Stimulated activated naive CD8-positive, alpha-beta T cell treated with anti-CD3 and anti-CD28 coated beads, Interleukin-15, Interleukin-2, amounts not matched to agents 100 ng/mL and 50 ng/mL, for 24 hours (primary cell): ENCODE data around the gene IL17REL.

Experiments
- H3K27ac Mint-ChIP-seq: one replicate; pipeline ENCODE4 v1.8.0; 2021; ENCODE audit warnings: mild to moderate bottlenecking, mixed read lengths
- H3K27me3 Mint-ChIP-seq: one replicate; pipeline ENCODE4 v1.8.0; 2021; ENCODE audit warnings: mixed read lengths
- H3K36me3 Mint-ChIP-seq: one replicate; pipeline ENCODE4 v1.8.0; 2021; ENCODE audit warnings: low read depth, mixed read lengths
- H3K4me1 Mint-ChIP-seq: one replicate; pipeline ENCODE4 v1.8.0; 2021; ENCODE audit warnings: low read depth, mixed read lengths
- H3K4me3 Mint-ChIP-seq: one replicate; pipeline ENCODE4 v1.8.0; 2021; ENCODE audit warnings: mild to moderate bottlenecking, mixed read lengths
- H3K9me3 Mint-ChIP-seq: one replicate; pipeline ENCODE4 v1.8.0; 2021; ENCODE audit warnings: mixed read lengths

Gene IL17REL

DNA sequence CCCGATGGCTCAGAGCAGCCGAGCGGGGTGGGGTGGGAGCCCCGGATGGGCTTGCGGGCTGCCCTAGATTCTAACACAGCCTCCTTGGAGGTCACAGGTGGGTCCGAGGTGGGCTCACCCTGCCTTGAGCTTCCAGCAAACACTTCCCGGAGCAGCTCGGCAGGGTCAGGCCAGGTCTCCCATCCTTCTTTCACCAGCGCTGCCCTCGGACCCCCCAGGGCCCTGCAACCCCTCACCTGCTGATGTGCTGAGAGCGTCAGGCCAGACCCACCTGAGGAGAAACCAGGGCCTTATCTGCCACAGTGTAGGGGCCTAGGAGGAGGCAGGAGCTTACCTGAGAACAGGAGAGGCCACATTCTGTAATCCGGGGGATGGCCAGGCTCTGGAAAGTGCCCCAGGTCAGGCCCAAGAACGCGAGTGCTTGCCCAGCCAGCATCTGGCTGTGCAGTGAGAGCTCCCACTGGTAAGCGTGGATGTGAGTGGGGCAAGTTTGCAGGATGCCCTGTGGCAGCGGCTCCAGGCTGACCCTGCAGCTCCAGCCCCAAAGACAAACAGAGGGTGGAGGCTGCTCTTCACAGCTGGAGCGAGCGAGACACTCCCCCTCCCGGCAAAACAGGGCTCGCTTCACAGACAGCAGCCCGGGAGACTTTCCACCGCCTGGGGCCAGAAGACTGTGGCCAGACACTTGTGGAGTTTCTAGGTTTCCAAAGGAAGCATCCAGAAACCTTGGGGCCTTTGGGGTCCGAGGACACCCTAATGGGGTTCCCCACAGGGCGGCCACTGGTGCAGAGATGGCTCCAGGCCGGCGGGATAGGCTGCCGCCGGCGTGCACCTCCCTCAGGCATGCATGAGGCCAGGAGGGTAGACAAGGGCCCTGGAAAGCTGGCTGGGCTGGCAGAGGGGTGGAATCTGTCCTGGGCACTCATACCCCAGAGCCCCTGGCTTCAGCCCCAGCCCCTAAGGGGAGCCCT, at the start of gene IL17REL:
Gene IL17REL, minus strand, starts transcription at position 555 of the 971 bp plus-strand sequence. Its CDS starts 119 bp downstream, at position 436.
- peaks cover 4% of the 10 kb centered on the region for H3K36me3 Mint-ChIP-seq
- H3K27ac Mint-ChIP-seq = peak within 1 kb of the TSS; percentile 82
- no peaks in the 10 kb centered on the region for H3K9me3 Mint-ChIP-seq
- no peaks in the 10 kb centered on the region for H3K27me3 Mint-ChIP-seq
- H3K4me3 Mint-ChIP-seq = peak within 1 kb of the TSS; percentile 54
- peaks cover 16% of the 10 kb centered on the region for H3K4me1 Mint-ChIP-seq

DNA sequence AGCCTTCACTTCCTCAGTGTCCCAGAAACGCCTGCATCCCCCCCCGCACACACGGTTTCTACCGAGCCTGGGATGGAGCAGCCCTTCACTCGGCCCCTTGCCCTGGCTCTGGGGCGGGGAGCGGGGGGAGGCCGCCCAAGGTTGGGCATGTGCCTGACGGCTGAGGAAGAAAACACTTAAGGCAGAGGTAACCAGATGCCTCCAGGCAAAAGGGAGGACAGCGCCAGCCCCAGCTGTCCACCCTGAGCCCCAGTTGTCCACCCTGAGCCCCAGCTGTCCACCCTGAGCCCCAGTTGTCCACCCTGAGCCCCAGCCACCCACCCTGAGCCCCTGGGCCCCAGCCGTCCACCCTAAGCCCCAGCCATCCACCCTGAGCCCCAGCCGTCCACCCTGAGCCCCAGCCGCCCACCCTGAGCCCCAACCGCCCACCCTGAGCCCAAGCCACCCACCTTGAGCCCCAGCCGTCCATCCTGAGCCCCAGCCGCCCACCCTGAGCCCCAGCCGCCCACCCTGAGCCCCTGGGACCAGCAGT, 49.3 kb upstream of the IL17REL start:
- peaks cover 16% of the 10 kb centered on the region for H3K27me3 Mint-ChIP-seq
- no peak overlapping the region for H3K27ac Mint-ChIP-seq
- no peak overlapping the region for H3K4me3 Mint-ChIP-seq
- H3K4me1 Mint-ChIP-seq = no peaks in the 10 kb centered on the region
- no peaks in the 10 kb centered on the region for H3K36me3 Mint-ChIP-seq
- no peaks in the 10 kb centered on the region for H3K9me3 Mint-ChIP-seq

DNA sequence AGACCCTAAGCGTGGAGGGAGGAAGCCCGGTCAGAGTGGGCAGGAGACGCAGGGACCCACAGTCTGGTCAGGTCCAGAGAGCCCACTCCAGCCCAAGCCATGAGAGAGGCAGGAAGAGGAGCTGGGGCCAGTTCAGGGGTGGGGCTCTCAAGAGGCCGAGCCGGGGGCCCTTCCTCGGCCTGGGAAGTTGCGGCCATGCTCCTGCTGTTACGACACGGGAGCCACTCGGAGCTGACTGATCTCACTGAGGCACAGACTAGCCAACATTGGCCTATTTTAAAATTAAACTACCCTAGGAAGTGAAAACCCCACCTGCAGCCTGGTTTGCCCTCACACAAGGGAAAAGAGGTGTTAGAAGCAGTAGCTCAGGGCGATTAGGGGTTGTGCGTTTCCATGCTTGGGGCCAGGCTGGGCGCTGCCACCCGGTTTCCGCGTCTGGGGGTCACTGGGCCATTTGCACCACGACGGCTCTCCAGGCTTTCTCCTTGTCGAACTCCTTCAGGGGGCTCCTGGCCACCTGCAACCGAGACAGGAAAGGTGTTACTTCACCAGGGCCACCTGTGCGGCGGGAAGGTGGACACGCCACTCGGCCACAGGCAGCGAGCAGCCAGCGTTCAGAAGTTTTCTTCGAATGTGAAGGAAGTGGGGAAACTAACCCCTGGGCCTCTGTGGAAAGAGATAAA, 48.7 kb upstream of the IL17REL start:
- no peaks in the 10 kb centered on the region for H3K4me1 Mint-ChIP-seq
- H3K36me3 Mint-ChIP-seq = no peaks in the 10 kb centered on the region
- peaks cover 16% of the 10 kb centered on the region for H3K27me3 Mint-ChIP-seq
- H3K27ac Mint-ChIP-seq = no peak overlapping the region
- no peak overlapping the region for H3K4me3 Mint-ChIP-seq
- H3K9me3 Mint-ChIP-seq = no peaks in the 10 kb centered on the region

DNA sequence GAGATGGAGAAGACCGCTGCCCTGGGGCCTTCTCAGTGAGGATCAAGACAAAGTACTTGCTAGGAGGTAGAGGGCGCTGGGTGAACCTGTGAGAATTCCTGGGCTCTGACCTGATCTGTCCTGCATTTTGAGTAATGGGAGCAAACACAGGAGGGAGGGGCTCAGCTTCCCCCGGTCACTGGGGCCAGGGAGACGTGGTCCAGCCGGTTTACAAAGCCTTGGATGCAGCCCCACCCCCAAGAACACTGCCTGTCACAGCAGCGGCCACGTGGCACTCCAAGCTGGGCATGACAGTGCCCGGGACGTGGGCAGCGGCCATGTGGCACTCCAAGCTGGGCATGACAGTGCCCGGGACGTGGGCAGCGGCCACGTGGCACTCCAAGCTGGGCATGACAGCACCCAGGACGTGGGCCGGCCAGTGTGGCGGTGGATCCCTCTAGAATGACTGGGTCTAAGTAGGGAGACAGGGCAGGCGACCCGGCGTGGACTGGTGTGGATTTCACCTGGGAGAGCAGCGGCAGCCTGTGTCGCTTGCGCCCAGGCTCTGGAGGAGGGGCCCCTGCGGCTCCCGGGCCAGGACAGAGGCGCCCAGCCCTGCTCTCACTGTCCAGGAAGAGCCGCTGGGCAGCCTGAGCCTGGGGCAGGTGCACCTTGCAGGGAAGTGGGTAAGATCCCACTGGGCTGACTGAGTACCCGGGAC, 48.0 kb upstream of the IL17REL start:
- no peaks in the 10 kb centered on the region for H3K4me1 Mint-ChIP-seq
- H3K9me3 Mint-ChIP-seq = no peaks in the 10 kb centered on the region
- H3K36me3 Mint-ChIP-seq = no peaks in the 10 kb centered on the region
- no peak overlapping the region for H3K4me3 Mint-ChIP-seq
- no peak overlapping the region for H3K27ac Mint-ChIP-seq
- H3K27me3 Mint-ChIP-seq = peaks cover 16% of the 10 kb centered on the region

DNA sequence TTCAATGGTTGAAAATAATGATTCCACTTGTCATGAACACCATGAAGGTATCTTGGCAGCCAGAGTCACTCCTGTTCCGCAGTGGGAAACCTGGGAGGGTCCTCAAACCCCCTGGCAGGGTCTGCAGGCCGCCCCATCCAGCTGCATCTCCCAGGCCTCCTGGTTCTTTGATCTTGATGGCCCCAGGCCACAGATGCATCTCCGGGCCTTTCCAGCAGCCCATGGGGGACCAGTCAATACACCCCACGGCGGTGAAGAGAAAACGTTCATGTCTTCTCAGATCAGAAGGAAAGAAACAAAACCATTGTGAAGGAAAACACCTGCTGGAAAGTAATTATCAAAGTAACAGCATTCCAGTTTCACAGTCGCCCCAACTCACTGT, 47.3 kb upstream of the IL17REL start:
- Mint-ChIP-seq H3K4me1 (no peaks in the 10 kb centered on the region), H3K27ac (no peak overlapping the region), H3K9me3 (no peaks in the 10 kb centered on the region), H3K4me3 (no peak overlapping the region), H3K27me3 (peaks cover 20% of the 10 kb centered on the region), H3K36me3 (no peaks in the 10 kb centered on the region)

DNA sequence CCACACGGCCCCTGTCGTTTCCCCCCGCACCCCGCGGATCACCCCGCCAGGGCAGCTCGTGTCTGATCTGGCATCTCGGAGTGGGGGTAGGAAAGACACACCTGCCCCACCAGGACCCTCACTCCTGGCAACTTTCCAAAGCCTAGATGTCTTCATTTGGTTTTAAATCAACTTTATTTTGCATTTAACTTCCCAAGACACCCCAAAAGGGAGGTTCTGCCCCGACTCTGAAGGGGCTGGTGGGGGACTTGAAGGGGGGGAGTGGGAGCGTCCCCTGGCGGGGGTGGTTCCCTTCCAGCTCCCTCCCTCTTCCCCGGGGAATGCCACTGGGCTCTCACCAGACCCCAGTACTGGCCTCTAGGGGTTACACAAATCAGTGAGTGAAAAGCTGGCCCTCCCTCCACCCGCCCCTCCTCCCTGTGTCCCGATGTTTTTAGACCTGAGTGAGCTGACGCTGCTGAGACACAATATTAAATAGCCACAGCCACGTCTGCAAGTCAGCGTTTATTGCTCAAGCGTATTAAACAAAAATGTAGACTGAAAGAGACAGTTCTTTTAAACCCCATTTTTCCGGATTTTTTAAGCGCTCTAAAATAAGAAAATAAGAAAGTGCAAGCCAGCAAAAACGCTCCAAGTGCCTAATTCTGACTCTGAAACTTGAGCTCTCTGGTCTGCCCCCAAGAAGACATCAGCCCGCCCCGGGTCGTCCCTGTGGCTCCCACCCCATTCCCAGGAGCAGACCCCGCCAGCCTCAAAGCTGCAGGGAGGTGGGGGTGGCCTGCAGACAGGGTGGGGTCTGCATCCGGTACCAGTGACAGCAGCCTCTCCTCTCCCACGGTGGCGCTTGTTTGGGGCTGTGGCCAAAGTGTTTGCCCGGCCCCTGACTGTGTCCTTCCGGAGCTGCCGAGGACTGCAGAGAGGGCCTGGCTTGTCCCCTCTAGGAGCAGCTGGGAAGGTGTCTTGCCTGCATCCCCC, 46.6 kb upstream of the IL17REL start:
- Mint-ChIP-seq H3K27me3 (peaks cover 20% of the 10 kb centered on the region), H3K36me3 (no peaks in the 10 kb centered on the region), H3K4me3 (no peak overlapping the region), H3K9me3 (no peaks in the 10 kb centered on the region), H3K4me1 (no peaks in the 10 kb centered on the region), H3K27ac (no peak overlapping the region)

DNA sequence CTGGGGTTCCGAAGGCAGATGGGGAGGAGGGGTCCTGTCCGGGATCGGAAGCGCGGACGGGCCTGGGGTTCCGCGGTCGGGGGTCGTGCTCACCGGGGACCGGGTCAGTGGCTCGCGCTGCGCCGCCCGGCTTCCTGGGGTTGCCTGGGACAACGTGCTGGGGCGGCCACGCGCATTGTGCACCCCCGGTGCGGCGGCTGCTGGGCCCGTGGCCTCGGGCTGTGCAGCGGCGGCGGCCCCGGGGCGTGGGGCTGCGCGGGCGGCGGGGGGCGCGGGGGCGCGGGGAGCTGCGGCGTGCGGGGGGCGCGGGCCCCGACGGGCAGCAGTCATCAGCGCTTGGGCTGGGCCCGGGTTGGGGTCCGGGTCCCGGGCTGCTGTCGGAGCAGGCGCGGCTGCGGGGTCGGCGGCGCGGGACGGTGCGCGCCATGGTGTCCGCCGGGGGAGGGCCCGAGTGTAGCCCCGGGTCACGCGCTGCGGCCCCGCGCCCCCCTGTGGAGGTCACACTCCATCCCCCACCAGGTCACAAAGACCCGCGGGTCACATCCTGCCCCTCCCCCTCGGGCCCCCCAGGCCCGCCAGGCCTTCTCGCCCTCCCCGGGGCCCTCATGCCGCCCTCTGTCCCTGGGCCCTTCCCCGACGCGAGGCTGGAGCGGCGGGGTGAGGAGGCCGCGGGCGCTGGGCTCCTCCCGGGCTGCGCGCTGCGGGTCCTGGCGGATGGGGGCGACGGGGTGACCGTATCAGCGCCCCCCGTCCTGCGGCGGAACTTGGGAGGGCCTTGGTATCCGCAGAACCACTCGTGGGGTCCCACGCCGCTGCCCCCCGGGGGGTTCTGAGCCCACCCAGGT, 45.7 kb upstream of the IL17REL start, which contains the start of gene TTLL8:
Gene TTLL8, minus strand, starts transcription at position 238 of the 845 bp plus-strand sequence.
- H3K9me3 Mint-ChIP-seq = no peaks in the 10 kb centered on the region
- H3K27me3 Mint-ChIP-seq = peaks cover 20% of the 10 kb centered on the region
- H3K36me3 Mint-ChIP-seq = no peaks in the 10 kb centered on the region
- H3K4me3 Mint-ChIP-seq = no peak within 1 kb of the TSS
- no peak within 1 kb of the TSS for H3K27ac Mint-ChIP-seq
- H3K4me1 Mint-ChIP-seq = no peaks in the 10 kb centered on the region

DNA sequence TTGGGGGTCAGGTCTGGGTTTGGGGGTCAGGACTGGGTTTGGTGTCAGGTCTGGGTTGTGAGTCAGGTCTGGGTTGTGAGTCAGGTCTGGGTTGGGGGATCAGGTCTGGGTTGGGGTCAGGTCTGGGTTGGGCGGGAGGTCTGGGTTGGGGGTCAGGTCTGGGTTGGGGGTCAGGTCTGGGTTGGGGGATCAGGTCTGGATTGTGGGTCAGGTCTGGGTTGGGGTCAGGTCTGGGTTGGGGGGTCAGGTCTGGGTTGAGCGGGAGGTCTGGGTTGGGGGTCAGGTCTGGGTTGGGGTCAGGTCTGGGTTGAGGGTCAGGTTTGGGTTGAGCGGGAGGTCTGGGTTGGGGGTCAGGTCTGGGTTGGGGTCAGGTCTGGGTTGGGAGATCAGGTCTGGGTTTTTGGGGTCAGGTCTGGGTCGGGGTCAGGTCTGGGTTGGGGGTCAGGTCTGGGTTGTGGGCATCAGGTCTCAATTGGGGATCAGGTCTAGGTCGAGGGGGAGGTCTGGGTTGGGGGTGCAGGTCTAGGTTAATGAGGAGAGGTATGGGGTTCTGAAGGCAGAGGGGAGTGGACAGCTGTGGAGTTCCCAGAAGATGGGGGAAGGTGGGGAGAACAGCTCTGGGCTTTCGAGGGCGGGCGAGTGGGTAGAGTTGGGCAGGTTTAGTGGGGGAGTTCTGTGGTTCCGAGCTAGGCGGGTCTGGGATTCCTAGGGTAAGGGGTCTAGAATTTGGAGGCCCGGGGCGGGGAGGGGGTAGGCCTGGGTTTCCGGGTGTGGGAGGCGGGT, 44.9 kb upstream of the IL17REL start:
- H3K27ac Mint-ChIP-seq = no peak overlapping the region
- H3K4me3 Mint-ChIP-seq = no peak overlapping the region
- no peaks in the 10 kb centered on the region for H3K36me3 Mint-ChIP-seq
- H3K4me1 Mint-ChIP-seq = no peaks in the 10 kb centered on the region
- no peaks in the 10 kb centered on the region for H3K9me3 Mint-ChIP-seq
- H3K27me3 Mint-ChIP-seq = peaks cover 20% of the 10 kb centered on the region

DNA sequence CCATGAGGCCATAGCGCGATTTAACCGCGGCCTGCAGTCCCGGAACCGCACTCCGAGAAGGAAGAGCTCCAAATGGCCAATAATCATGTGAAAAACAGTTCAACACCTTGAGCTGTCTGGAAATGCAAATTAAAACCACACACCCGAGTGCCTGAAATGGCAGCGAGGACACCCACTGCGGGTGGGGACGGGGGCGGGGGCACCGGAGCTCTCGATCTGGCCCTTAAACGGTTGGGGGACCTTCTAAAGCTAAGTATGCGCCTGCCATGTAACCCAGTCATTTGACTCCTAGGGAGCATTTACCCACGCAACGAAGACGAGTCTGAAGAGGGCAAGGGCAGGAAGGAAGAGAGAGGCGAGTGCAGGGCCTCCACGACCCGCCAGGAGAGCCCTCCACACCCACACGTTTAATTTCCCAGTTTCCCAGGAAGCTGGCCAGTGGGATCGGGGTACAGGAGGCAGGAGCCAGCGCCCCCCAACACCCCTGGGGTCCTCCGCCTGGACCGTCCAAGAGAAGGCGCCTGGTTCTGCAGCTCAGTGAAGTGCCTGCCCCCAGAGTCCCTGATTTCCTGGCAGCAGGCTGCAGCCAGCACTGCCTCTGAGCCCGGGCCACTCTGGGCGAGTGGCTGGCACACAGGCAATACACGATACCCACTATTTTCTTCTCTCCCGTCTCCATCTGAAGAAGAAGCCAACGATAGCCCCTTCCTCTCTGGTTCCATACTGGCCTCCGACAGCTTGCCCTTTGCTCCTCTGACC, 43.8 kb upstream of the IL17REL start:
- Mint-ChIP-seq H3K36me3 (no peaks in the 10 kb centered on the region), H3K27ac (no peak overlapping the region), H3K4me1 (no peaks in the 10 kb centered on the region), H3K9me3 (no peaks in the 10 kb centered on the region), H3K4me3 (no peak overlapping the region), H3K27me3 (peaks cover 20% of the 10 kb centered on the region)

DNA sequence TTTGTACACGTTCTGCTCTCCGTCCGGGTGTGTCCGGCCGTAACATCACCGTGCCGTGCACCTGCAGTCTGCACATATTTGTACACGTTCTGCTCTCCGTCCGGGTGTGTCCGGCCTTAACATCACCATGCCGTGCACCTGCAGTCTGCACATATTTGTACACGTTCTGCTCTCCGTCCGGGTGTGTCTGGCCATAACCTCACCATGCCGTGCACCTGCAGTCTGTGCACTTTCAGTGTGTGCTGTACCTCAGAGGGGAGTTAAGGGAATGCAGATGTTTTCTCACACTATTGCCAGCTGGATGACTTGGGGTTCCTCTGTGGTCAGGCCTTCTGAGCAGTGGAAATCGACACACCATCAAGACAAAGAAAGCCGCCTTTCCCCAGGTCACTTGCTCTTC, 41.3 kb upstream of the IL17REL start:
- no peak overlapping the region for H3K4me3 Mint-ChIP-seq
- H3K36me3 Mint-ChIP-seq = no peaks in the 10 kb centered on the region
- H3K27me3 Mint-ChIP-seq = peaks cover 14% of the 10 kb centered on the region
- H3K27ac Mint-ChIP-seq = no peak overlapping the region
- no peaks in the 10 kb centered on the region for H3K9me3 Mint-ChIP-seq
- no peaks in the 10 kb centered on the region for H3K4me1 Mint-ChIP-seq

DNA sequence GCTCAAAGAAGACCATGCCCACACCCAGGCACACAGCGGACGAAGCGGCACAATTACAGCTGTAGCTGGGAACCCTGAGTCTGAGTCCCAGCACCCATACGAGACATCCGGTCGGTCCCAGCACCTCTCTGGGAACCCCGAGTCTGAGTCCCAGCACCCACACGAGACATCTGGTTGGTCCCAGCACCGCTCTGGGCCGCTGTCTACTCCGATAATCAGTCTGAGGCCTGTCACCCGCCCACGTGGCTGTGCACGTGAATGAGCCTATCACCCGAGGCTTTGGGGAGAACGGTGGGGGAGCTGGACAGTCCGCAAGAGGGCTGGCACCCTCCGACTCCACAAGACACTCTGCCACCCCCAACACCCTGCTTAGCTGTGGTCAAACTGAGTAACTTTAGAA, 39.4 kb upstream of the IL17REL start:
- Mint-ChIP-seq H3K27ac (no peak overlapping the region), H3K4me3 (no peak overlapping the region), H3K9me3 (no peaks in the 10 kb centered on the region), H3K27me3 (peaks cover 9% of the 10 kb centered on the region), H3K36me3 (no peaks in the 10 kb centered on the region), H3K4me1 (no peaks in the 10 kb centered on the region)
